Measurements from ENCODE around the gene SEMA3E. TPM values are rescaled to one million over a fixed set of nuclear protein-coding genes. Genes with fewer than 3 reads are reported as not detected.
A peak's percentile ranks its signal among the peaks of the same experiment; 100 is the strongest.

SEMA3E gene
- total and polyA plus RNA-seq, 9 of the 15 experiments (the other 6 are each of a cell fraction or from before 2014, with no cell fraction given): 0.01 to 1.4 (median 0.14) TPM; not detected in 2

GRCh38 chr7:83466956-83467355 is 182.0 kb downstream of the SEMA3E start (continued):
- TF ChIP-seq, protein P1, sequence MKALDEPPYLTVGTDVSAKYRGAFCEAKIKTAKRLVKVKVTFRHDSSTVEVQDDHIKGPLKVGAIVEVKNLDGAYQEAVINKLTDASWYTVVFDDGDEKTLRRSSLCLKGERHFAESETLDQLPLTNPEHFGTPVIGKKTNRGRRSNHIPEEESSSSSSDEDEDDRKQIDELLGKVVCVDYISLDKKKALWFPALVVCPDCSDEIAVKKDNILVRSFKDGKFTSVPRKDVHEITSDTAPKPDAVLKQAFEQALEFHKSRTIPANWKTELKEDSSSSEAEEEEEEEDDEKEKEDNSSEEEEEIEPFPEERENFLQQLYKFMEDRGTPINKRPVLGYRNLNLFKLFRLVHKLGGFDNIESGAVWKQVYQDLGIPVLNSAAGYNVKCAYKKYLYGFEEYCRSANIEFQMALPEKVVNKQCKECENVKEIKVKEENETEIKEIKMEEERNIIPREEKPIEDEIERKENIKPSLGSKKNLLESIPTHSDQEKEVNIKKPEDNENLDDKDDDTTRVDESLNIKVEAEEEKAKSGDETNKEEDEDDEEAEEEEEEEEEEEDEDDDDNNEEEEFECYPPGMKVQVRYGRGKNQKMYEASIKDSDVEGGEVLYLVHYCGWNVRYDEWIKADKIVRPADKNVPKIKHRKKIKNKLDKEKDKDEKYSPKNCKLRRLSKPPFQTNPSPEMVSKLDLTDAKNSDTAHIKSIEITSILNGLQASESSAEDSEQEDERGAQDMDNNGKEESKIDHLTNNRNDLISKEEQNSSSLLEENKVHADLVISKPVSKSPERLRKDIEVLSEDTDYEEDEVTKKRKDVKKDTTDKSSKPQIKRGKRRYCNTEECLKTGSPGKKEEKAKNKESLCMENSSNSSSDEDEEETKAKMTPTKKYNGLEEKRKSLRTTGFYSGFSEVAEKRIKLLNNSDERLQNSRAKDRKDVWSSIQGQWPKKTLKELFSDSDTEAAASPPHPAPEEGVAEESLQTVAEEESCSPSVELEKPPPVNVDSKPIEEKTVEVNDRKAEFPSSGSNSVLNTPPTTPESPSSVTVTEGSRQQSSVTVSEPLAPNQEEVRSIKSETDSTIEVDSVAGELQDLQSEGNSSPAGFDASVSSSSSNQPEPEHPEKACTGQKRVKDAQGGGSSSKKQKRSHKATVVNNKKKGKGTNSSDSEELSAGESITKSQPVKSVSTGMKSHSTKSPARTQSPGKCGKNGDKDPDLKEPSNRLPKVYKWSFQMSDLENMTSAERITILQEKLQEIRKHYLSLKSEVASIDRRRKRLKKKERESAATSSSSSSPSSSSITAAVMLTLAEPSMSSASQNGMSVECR (CRISPR knock-in tag; IDR thresholded peaks at IDR 0.05): no peak
- TF ChIP-seq SRSF1 (IDR thresholded peaks at IDR 0.05; ENCODE audit: low read depth, low read length): no peak
- TF ChIP-seq E2F4 (CRISPR knock-in tag; IDR thresholded peaks at IDR 0.05; ENCODE audit: low read depth): no peak
- TF ChIP-seq, protein P2, sequence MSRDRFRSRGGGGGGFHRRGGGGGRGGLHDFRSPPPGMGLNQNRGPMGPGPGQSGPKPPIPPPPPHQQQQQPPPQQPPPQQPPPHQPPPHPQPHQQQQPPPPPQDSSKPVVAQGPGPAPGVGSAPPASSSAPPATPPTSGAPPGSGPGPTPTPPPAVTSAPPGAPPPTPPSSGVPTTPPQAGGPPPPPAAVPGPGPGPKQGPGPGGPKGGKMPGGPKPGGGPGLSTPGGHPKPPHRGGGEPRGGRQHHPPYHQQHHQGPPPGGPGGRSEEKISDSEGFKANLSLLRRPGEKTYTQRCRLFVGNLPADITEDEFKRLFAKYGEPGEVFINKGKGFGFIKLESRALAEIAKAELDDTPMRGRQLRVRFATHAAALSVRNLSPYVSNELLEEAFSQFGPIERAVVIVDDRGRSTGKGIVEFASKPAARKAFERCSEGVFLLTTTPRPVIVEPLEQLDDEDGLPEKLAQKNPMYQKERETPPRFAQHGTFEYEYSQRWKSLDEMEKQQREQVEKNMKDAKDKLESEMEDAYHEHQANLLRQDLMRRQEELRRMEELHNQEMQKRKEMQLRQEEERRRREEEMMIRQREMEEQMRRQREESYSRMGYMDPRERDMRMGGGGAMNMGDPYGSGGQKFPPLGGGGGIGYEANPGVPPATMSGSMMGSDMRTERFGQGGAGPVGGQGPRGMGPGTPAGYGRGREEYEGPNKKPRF (IDR thresholded peaks at IDR 0.05; ENCODE audit: low read depth, low read length): no peak
- TF ChIP-seq C11orf30 (IDR thresholded peaks at IDR 0.05; ENCODE audit: low read depth): peak; percentile 11; the same call in 1 of the 2 replicates
- TF ChIP-seq NCOA1 (IDR thresholded peaks at IDR 0.05; ENCODE audit: low read depth): no peak
- TF ChIP-seq RNF219 (CRISPR knock-in tag; IDR thresholded peaks at IDR 0.05): no peak
- TF ChIP-seq NCOA2 (IDR thresholded peaks at IDR 0.05; ENCODE audit: partially characterized antibody in 2 of 2): no peak
